GM12892 (cell line): ENCODE results near the gene BAZ1B.
"Not testable (repeated sequence)": the region's sequence is repeated elsewhere in the genome, so short reads cannot be mapped to it uniquely, and the experiment has no call there.

Source experiments
- DNase-seq: peaks from one replicate; pipeline ENCODE4 v3.0.0; 2011; ENCODE audit not compliant: insufficient read length
- FAIRE-seq: peaks from 2 replicates; lab custom pipeline; 2011; peaks lifted over from hg19 to GRCh38; lab: Jason Lieb, UNC
- POLR2A ChIP-seq: IDR thresholded peaks from 2 replicates; pipeline ENCODE4 v1.6.1; 2011; ENCODE audit warnings: low read depth, low read length, control low read depth
- POLR2AphosphoS5 ChIP-seq: IDR thresholded peaks from 2 replicates; pipeline ENCODE4 v1.6.1; 2011; ENCODE audit warnings: low read depth, low read length, control low read depth
- TAF1 ChIP-seq: IDR thresholded peaks from 2 replicates; pipeline ENCODE4 v1.6.1; 2011; ENCODE audit warnings: low read depth, mild to moderate bottlenecking, control low read depth, low read length, borderline replicate concordance

BAZ1B gene

GRCh38 chr7:73512018-73512780 is 9.9 kb downstream of the BAZ1B start:
- TF ChIP-seq POLR2AphosphoS5, result no peak
- TF ChIP-seq TAF1, result no peak
- TF ChIP-seq POLR2A, result no peak
- DNase-seq (no peak), FAIRE-seq (no peak)

- no peak for DNase-seq
- FAIRE-seq, result no peak
- TF ChIP-seq POLR2A, result no peak
- TF ChIP-seq TAF1, result no peak
- TF ChIP-seq POLR2AphosphoS5, result no peak
Measured at GRCh38 chr7:73509463-73509862, 12.6 kb downstream of the BAZ1B start.

- DNase-seq, result no peak
- TF ChIP-seq TAF1, result no peak
- TF ChIP-seq POLR2A, result no peak
- no peak for TF ChIP-seq POLR2AphosphoS5
- no peak for FAIRE-seq
Measured at GRCh38 chr7:73507556-73507955, 14.5 kb downstream of the BAZ1B start.

- no peak for TF ChIP-seq POLR2AphosphoS5
- no peak for TF ChIP-seq TAF1
- no peak for TF ChIP-seq POLR2A
- FAIRE-seq, result no peak
- no peak for DNase-seq
Measured at GRCh38 chr7:73504920-73505319, 17.2 kb downstream of the BAZ1B start.

- no peak for FAIRE-seq
- TF ChIP-seq POLR2A, result no peak
- TF ChIP-seq POLR2AphosphoS5, result no peak
- no peak for TF ChIP-seq TAF1
- no peak for DNase-seq
Measured at GRCh38 chr7:73504017-73504416, 18.1 kb downstream of the BAZ1B start.

- no peak for FAIRE-seq
- no peak for TF ChIP-seq TAF1
- no peak for DNase-seq
Measured at GRCh38 chr7:73503229-73503628, 18.9 kb downstream of the BAZ1B start.

- DNase-seq (no peak), FAIRE-seq (no peak)
- TF ChIP-seq TAF1, result no peak
Measured at GRCh38 chr7:73496626-73497025, 25.5 kb downstream of the BAZ1B start.

- not testable (repeated sequence) for FAIRE-seq, DNase-seq
Measured at GRCh38 chr7:73495507-73495906, 26.6 kb downstream of the BAZ1B start.

GRCh38 chr7:73489976-73490375 is 32.1 kb downstream of the BAZ1B start:
- FAIRE-seq (no peak), DNase-seq (no peak)
- TF ChIP-seq TAF1 (no peak), POLR2A (no peak), POLR2AphosphoS5 (no peak)

- no peak for TF ChIP-seq POLR2A
- TF ChIP-seq POLR2AphosphoS5, result no peak
- no peak for TF ChIP-seq TAF1
- no peak for FAIRE-seq
- no peak for DNase-seq
Measured at GRCh38 chr7:73487486-73487885, 34.6 kb downstream of the BAZ1B start.

- TF ChIP-seq TAF1, result no peak
- TF ChIP-seq POLR2A, result no peak
- no peak for TF ChIP-seq POLR2AphosphoS5
- FAIRE-seq (no peak), DNase-seq (no peak)
Measured at GRCh38 chr7:73483171-73483570, 38.9 kb downstream of the BAZ1B start.

- FAIRE-seq (no peak), DNase-seq (no peak)
- no peak for TF ChIP-seq POLR2A
- TF ChIP-seq TAF1, result no peak
- no peak for TF ChIP-seq POLR2AphosphoS5
Measured at GRCh38 chr7:73482746-73483145, 39.3 kb downstream of the BAZ1B start.

- FAIRE-seq, DNase-seq: not testable (repeated sequence)
Measured at GRCh38 chr7:73481521-73481920, 40.6 kb downstream of the BAZ1B start.
